ENCODE data around the gene PJA1.

GRCh38 chrX:69121321-69122000, 43.8 kb downstream of the PJA1 start:
- TF ChIP-seq CTCF (conservative IDR thresholded peaks at IDR 0.05; ENCODE audit: low read length) (no peak), EZH2phosphoT487 (IDR thresholded peaks at IDR 0.05; ENCODE audit: borderline replicate concordance, low read depth, low read length) (no peak)
